ENCODE results near the gene GABRQ. TPM values are rescaled to one million over a fixed set of nuclear protein-coding genes. Genes with fewer than 3 reads are reported as not detected.

The GABRQ gene
- not detected for total RNA-seq
- long read RNA-seq = 0 reads

DNA sequence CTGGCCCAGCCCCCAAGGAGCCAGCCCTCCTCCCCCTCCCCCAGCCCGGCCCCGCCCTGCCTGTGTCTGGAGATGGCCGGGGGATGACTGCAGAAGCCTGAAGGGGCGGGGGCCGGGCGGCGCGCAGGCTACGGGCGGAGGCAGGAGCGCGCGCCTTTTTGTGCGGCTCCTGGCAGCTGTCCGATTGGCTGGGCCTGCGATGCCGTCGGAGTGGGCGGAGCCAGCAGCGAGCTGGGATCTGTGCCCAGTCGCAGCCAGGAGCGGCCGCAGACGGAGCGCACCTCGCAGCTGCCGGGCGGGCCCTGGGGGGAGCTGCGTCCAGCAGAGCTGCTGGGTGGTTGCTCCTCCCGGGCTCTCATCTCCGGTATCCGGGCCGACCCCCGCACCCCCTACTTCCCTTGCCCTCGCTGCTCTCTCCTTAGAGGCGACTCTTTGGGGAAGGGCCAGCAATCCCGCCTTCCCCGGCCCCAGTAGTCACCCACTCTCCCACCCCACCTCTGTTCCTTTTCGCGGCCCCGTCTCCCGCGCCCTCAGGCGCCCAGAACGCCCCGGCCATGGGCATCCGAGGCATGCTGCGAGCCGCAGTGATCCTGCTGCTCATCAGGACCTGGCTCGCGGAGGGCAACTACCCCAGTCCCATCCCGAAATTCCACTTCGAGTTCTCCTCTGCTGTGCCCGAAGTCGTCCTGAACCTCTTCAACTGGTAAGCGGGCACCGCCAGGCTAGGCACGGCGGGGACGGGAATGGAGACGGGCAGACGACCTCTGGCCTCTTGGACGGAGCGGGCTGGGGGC lies at the start of gene GABRQ:
Gene GABRQ (plus strand): TSS at position 247 of the 794 bp plus-strand sequence. CDS start 308 bp downstream, at position 555.
- ATAC-seq = no peak
- DNase-seq (ENCODE audit: missing footprints) = no peak
- intact Hi-C loops (cut with DNase I) = no loop called here

GRCh38 chrX:152588206-152588605 lies 49.5 kb upstream of the GABRQ start:
- intact Hi-C loops (cut with DNase I) = no loop called here
- no peak for DNase-seq (ENCODE audit: missing footprints)
- ATAC-seq = no peak

DNA sequence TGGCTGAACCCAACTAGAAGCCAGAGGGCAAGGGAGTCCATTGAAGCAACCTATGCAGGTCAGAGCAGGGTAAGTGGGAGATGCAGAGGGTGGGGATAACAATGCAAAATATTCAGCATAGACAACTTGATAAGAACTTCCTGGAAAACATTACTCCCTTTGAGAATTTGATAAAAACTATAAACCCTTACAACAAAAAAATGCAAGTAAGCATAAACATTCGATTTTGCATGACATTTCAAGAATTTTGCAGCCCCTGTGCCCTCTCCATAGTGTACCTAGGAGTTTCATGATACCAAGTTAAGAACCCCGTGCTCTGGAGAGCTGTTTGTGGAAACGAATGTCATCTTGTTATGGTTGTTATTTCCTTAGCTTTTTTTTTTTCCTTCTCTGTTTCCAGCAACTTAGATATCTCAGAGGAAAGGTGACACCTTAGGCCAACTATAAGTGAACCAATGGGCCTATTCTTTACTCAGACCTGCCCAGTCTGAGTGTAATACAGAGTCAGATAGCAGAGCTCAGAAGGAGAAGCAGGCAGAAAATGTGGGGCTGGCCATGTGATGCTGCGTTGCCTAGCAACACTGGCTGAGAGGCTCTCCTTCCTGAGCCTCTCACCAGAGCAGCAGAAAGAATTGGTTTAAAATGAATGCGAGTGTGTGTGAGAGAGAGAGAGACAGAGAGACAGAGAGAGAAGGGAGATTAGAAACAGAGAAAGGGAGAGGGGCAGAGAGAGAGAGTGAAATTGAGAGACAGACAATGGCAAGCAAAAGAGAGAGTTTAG lies 36.7 kb upstream of the GABRQ start:
- DNase-seq (ENCODE audit: missing footprints) = no peak
- ATAC-seq = no peak
- intact Hi-C loops (cut with DNase I) = no loop called here

DNA sequence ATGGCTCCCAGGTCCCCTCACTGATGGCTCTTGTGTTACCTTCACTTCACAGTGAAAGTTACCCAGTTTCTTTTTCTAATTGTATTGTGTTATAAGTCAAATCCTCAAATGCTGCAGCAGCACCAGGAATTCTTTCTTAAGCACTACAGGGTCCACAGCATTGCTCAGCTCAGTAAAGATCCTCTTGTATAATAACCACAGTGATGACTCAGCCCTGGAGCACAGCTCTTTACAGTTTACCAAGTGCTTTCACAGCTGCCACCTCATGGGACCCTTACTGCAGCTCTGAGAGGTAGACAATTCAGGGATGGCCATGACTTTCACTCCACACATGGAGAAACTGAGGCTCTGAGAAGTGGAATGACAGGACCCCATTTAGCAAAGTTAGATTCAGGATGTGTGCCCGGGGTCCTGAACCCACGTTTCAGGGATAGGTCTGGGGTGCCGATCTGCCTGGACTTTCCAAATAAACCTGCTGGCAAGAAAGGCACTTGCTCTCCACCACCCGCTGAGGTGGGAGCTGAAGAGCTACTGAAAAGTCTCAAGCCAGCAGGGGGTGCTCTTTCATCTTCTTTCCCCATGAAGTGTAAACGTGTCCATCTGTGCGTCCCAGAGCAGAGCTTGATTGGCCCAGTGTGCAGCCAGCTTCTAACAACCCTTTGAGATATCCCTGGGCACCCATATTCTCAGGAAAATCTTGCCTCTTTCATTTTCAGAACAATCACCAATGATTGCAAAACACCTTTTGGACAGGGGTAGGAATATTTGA lies 35.7 kb upstream of the GABRQ start:
- intact Hi-C loops (cut with DNase I) = no loop called here
- no peak for ATAC-seq
- DNase-seq (ENCODE audit: missing footprints) = no peak

- intact Hi-C loops (cut with DNase I) = no loop called here
- DNase-seq (ENCODE audit: missing footprints) (no peak), ATAC-seq (no peak)
Measured at GRCh38 chrX:152614791-152615190, 22.9 kb upstream of the GABRQ start.

DNA sequence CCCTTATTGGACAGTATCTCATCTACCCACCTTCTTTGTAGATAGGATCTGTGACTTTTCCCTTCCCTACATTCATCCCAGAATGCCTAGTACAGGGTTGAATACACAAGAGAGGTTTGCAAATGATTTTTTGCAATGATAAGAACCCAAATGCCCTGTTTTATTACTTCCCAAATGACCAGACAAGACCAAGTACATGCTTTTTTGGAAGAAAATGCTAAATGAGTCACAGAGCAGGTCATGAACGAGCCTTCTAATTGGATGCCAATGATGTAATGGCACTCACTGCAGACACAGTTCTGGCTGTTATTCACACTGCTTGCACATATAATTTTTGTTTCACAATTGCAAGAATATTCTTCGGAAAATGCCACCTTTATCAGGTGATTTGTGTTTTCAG lies 17.8 kb upstream of the GABRQ start:
- no peak for ATAC-seq
- intact Hi-C loops (cut with DNase I) = no loop called here
- no peak for DNase-seq (ENCODE audit: missing footprints)

GRCh38 chrX:152632445-152633097 lies 5.1 kb upstream of the GABRQ start:
- no peak for ATAC-seq
- intact Hi-C loops (cut with DNase I) = no loop called here
- no peak for DNase-seq (ENCODE audit: missing footprints)

GRCh38 chrX:152635941-152636340 lies 1.8 kb upstream of the GABRQ start:
- intact Hi-C loops (cut with DNase I) = loop anchor here (2.0 kb wide), 1 partner anchor 883 kb away; no protein-coding TSS in a partner anchor
- DNase-seq (ENCODE audit: missing footprints) (no peak), ATAC-seq (no peak)

GRCh38 chrX:152638443-152638904 lies 779 bp downstream of the GABRQ start:
- ATAC-seq (no peak), DNase-seq (ENCODE audit: missing footprints) (no peak)
- intact Hi-C loops (cut with DNase I) = no loop called here

DNA sequence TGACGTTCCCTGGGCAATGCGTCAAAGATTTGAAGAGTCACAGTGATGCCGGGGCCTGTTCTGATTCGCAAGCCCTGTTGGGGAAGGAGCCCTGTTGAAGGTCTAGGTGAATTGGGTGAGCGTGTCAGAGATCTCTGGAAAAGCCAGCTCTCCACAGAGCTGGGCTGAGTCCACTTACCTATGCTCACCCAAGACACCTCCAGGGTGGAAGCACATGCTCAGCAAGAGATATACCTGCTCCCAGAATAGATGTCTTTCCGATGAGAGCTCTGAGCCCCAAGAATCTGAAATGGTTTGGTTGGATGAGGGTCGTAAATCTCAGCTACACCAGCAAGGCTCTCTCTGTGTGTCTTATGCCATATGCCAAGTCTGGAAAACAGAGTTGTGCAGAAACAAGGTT lies 1.7 kb downstream of the GABRQ start:
- DNase-seq (ENCODE audit: missing footprints) (no peak), ATAC-seq (no peak)
- intact Hi-C loops (cut with DNase I) = no loop called here

DNA sequence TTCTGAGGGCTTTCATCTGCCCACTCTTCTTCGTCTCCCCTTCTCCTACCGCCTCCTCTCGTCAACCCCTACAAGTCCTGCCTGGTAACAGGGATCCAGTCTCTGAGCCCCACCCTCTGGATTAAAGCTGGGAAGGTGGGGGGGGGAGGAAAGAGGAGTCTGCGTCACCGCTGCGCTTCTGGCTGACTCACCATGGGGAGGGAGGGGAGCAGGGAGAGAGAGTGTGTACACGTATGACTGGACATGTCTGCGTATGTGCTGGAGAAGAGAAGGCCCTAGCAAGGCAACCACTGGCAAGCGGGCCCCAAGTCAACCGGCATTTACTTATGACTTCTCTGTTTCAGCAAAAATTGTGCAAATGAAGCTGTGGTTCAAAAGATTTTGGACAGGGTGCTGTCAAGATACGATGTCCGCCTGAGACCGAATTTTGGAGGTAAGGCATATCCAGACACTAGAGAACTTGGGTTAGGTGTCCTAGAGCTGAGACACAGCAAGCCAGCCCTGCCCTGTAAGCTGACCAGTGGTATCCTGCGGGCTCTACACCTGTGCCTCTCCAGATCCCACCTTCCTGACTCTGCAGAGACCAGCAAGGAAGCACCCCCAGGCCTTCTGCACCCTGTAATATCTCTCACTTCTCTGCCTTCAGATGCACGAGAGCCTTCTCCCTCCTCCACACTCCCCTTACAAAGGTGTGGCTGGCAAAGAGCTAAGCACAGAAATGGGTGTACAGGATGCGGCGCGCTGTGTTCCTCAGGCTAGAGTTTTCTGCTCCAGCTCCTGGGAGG lies 2.5 kb downstream of the GABRQ start:
- intact Hi-C loops (cut with DNase I) = loop anchor here (2.0 kb wide), 1 partner anchor 177 kb away; no protein-coding TSS in a partner anchor

GRCh38 chrX:152641256-152641875 lies 3.7 kb downstream of the GABRQ start:
- no peak for DNase-seq (ENCODE audit: missing footprints)
- intact Hi-C loops (cut with DNase I) = loop anchor here (2.0 kb wide), 1 partner anchor 175 kb away; no protein-coding TSS in a partner anchor
- no peak for ATAC-seq

More for the DNA sequence above, 2.5 kb downstream of the GABRQ start:
- DNase-seq (ENCODE audit: missing footprints) (no peak), ATAC-seq (no peak)

GRCh38 chrX:152641996-152642395 lies 4.3 kb downstream of the GABRQ start:
- intact Hi-C loops (cut with DNase I) = loop anchor here (2.0 kb wide), 1 partner anchor 175 kb away; no protein-coding TSS in a partner anchor
- no peak for ATAC-seq
- no peak for DNase-seq (ENCODE audit: missing footprints)

- ATAC-seq (no peak), DNase-seq (ENCODE audit: missing footprints) (no peak)
- intact Hi-C loops (cut with DNase I) = no loop called here
Measured at GRCh38 chrX:152642931-152643564, 5.4 kb downstream of the GABRQ start.

- DNase-seq (ENCODE audit: missing footprints) = no peak
- intact Hi-C loops (cut with DNase I) = no loop called here
- no peak for ATAC-seq
Measured at GRCh38 chrX:152646961-152647360, 9.3 kb downstream of the GABRQ start.

DNA sequence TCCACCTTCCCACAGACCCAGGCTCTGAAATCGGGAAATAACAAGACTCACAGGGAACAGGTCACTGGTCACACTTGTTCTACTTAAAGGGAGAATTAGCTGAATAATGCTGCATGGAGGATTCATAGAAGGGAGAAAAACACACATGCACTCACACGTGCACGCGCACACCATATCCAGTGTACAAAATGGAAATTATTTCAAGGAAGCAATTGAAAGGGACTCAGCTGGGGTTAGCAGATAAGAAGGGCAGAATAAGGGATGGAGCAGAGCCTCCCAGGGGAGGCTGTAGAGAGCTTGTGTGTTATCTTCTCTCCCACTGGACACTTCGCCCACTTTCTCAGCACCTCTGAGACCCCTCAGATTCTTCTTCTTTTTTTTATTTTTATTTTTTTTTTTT lies 10.3 kb downstream of the GABRQ start:
- no peak for DNase-seq (ENCODE audit: missing footprints)
- intact Hi-C loops (cut with DNase I) = no loop called here
- no peak for ATAC-seq

GRCh38 chrX:152652060-152652459 lies 14.4 kb downstream of the GABRQ start:
- DNase-seq (ENCODE audit: missing footprints) = no peak
- no peak for ATAC-seq
- intact Hi-C loops (cut with DNase I) = no loop called here
